ENCODE measurements around the gene PTPRM. TPM values are rescaled to one million over a fixed set of nuclear protein-coding genes. Genes with fewer than 3 reads are reported as not detected.

Gene PTPRM
- total RNA-seq, 1 donor from 2014 or later, result 71.3 TPM

GRCh38 chr18:8264116-8264515 is 697.0 kb downstream of the PTPRM start:
- no peaks in the 10 kb centered on the region for H3K27me3 Mint-ChIP-seq (ENCODE audit: low read depth)
- no peak overlapping the region for H3K4me3 Mint-ChIP-seq
- H3K4me1 Mint-ChIP-seq, result peaks cover 24% of the 10 kb centered on the region
- DNase-seq (ENCODE audit: low spot score in 2 of 2, unreplicated experiment in 2 of 2), result no peak
- no peaks in the 10 kb centered on the region for H3K36me3 Mint-ChIP-seq
- H3K9me3 Mint-ChIP-seq, result no peaks in the 10 kb centered on the region
- no peak for TF ChIP-seq CTCF (IDR thresholded peaks at IDR 0.05; ENCODE audit: unreplicated experiment)
- H3K27ac Mint-ChIP-seq, result peak overlapping the region; percentile 68

- Mint-ChIP-seq H3K4me1 (peaks cover 24% of the 10 kb centered on the region), H3K4me3 (no peak overlapping the region), H3K27ac (peak overlapping the region; percentile 55), H3K36me3 (peaks cover 5% of the 10 kb centered on the region), H3K27me3 (ENCODE audit: low read depth) (no peaks in the 10 kb centered on the region), H3K9me3 (peaks cover 2% of the 10 kb centered on the region)
- DNase-seq (ENCODE audit: low spot score in 2 of 2, unreplicated experiment in 2 of 2), result peak in 1 of 2 experiments; percentile 43
- TF ChIP-seq CTCF (IDR thresholded peaks at IDR 0.05; ENCODE audit: unreplicated experiment), result no peak
Observed at GRCh38 chr18:8264861-8265411, 697.8 kb downstream of the PTPRM start.

DNA sequence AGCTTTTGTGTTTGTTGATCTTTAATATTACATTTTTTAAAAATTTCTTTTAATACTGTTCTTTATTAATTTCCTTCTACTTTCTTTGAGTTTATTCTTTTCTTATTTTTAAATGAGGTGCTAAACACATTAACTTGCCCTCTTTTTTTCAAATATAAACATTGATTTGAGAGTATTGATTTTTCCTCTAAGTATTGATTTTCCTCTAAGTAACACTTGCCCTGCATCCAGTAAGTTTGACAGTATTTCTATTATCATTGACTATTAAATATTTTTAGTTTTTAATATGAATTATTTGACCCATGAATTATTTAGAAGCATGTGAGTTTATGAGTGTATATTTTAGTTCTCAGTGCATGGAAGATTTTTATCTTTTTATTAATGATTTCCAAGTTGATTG is 705.1 kb downstream of the PTPRM start:
- H3K9me3 Mint-ChIP-seq, result peaks cover 11% of the 10 kb centered on the region
- TF ChIP-seq CTCF (IDR thresholded peaks at IDR 0.05; ENCODE audit: unreplicated experiment), result no peak
- H3K4me3 Mint-ChIP-seq, result no peak overlapping the region
- no peak for DNase-seq (ENCODE audit: low spot score in 2 of 2, unreplicated experiment in 2 of 2)
- H3K4me1 Mint-ChIP-seq, result peaks cover 4% of the 10 kb centered on the region
- H3K27ac Mint-ChIP-seq, result no peak overlapping the region
- no peaks in the 10 kb centered on the region for H3K27me3 Mint-ChIP-seq (ENCODE audit: low read depth)
- peaks cover 7% of the 10 kb centered on the region for H3K36me3 Mint-ChIP-seq

- Mint-ChIP-seq H3K9me3 (peaks cover 11% of the 10 kb centered on the region), H3K27me3 (ENCODE audit: low read depth) (no peaks in the 10 kb centered on the region), H3K27ac (no peak overlapping the region), H3K36me3 (peaks cover 7% of the 10 kb centered on the region), H3K4me1 (peaks cover 4% of the 10 kb centered on the region), H3K4me3 (no peak overlapping the region)
- no peak for DNase-seq (ENCODE audit: low spot score in 2 of 2, unreplicated experiment in 2 of 2)
- TF ChIP-seq CTCF (IDR thresholded peaks at IDR 0.05; ENCODE audit: unreplicated experiment), result no peak
Observed at GRCh38 chr18:8274370-8274769, 707.3 kb downstream of the PTPRM start.

GRCh38 chr18:8276406-8276805 is 709.3 kb downstream of the PTPRM start:
- Mint-ChIP-seq H3K9me3 (no peaks in the 10 kb centered on the region), H3K36me3 (no peaks in the 10 kb centered on the region), H3K27me3 (ENCODE audit: low read depth) (no peaks in the 10 kb centered on the region), H3K4me3 (no peak overlapping the region), H3K27ac (no peak overlapping the region), H3K4me1 (peaks cover 4% of the 10 kb centered on the region)
- no peak for DNase-seq (ENCODE audit: low spot score in 2 of 2, unreplicated experiment in 2 of 2)
- no peak for TF ChIP-seq CTCF (IDR thresholded peaks at IDR 0.05; ENCODE audit: unreplicated experiment)

GRCh38 chr18:8277270-8277669 is 710.2 kb downstream of the PTPRM start:
- H3K36me3 Mint-ChIP-seq, result no peaks in the 10 kb centered on the region
- no peaks in the 10 kb centered on the region for H3K27me3 Mint-ChIP-seq (ENCODE audit: low read depth)
- H3K9me3 Mint-ChIP-seq, result no peaks in the 10 kb centered on the region
- DNase-seq (ENCODE audit: low spot score in 2 of 2, unreplicated experiment in 2 of 2), result no peak
- H3K4me1 Mint-ChIP-seq, result peaks cover 4% of the 10 kb centered on the region
- H3K27ac Mint-ChIP-seq, result no peak overlapping the region
- no peak overlapping the region for H3K4me3 Mint-ChIP-seq
- TF ChIP-seq CTCF (IDR thresholded peaks at IDR 0.05; ENCODE audit: unreplicated experiment), result no peak
